Neural cell (in vitro differentiated cells): ENCODE data around the gene GJA5. TPM values are rescaled to one million over a fixed set of nuclear protein-coding genes. Genes with fewer than 3 reads are reported as not detected.

ENCODE experiments used
- H2AFZ ChIP-seq: fragments of 200-600, 300-800 bp; sonication (generic), shearing (Covaris generic); 2 replicates; pipeline ENCODE4 v1.6.0; 2014; ENCODE audit warnings: low read depth, mild to moderate bottlenecking, antibody characterized with exemption, low read length, moderate library complexity
- H3F3A ChIP-seq: fragments of 200-600 bp; shearing (Covaris generic); 2 replicates; pipeline ENCODE4 v1.6.1; 2016; ENCODE audit warnings: mild to moderate bottlenecking, moderate library complexity, mixed read lengths, antibody characterized with exemption, low read length; ENCODE audit not compliant: insufficient read depth, poor library complexity, severe bottlenecking
- H3K27ac ChIP-seq: fragments of 200-600, 300-800 bp; sonication (generic), shearing (Covaris generic); 2 replicates; pipeline ENCODE4 v1.5.1; 2014; ENCODE audit warnings: mild to moderate bottlenecking, low read length, moderate library complexity
- H3K27me3 ChIP-seq: fragments of 300-800, 200-600 bp; sonication (generic), shearing (Covaris generic); 2 replicates; pipeline ENCODE4 v1.6.0; 2014; ENCODE audit warnings: mild to moderate bottlenecking, low read depth, low read length, moderate library complexity; ENCODE audit not compliant: insufficient read depth
- H3K36me3 ChIP-seq: fragments of 300-800, 200-600 bp; sonication (generic), shearing (Covaris generic); 2 replicates; pipeline ENCODE4 v1.5.1; 2014; ENCODE audit warnings: mild to moderate bottlenecking, antibody characterized with exemption, low read length, moderate library complexity; ENCODE audit not compliant: insufficient read depth
- H3K4me2 ChIP-seq: fragments of 300-800, 200-600 bp; sonication (generic), shearing (Covaris generic); 2 replicates; pipeline ENCODE4 v1.6.0; 2014; ENCODE audit warnings: mild to moderate bottlenecking, low read length
- H3K4me3 ChIP-seq: fragments of 300-800, 200-600 bp; sonication (generic), shearing (Covaris generic); 2 replicates; pipeline ENCODE4 v1.5.1; 2014; ENCODE audit warnings: mild to moderate bottlenecking, low read length, moderate library complexity
- H3K79me2 ChIP-seq: fragments of 200-600 bp; shearing (Covaris generic); replicated peaks from 2 replicates; pipeline ENCODE4 v1.6.0; 2014; ENCODE audit warnings: mild to moderate bottlenecking, low read length, moderate library complexity; ENCODE audit not compliant: insufficient read depth
- H3K9ac ChIP-seq: fragments of 300-800, 200-600 bp; sonication (generic), shearing (Covaris generic); 2 replicates; pipeline ENCODE4 v1.6.1; 2016; ENCODE audit warnings: mild to moderate bottlenecking, low read length, mixed read lengths
- H3K9me2 ChIP-seq: fragments of 200-600 bp; shearing (Covaris generic); 2 replicates; pipeline ENCODE4 v1.6.1; 2016; ENCODE audit warnings: mild to moderate bottlenecking, low read length, mixed read lengths; ENCODE audit not compliant: insufficient read depth
- H3K9me3 ChIP-seq: fragments of 200-600, 300-800 bp; sonication (generic), shearing (Covaris generic); 2 replicates; pipeline ENCODE4 v1.6.1; 2016; ENCODE audit warnings: mild to moderate bottlenecking, mixed run types, low read length, moderate library complexity, mixed read lengths
- H4K20me1 ChIP-seq: fragments of 200-600 bp; shearing (Covaris generic); 2 replicates; pipeline ENCODE4 v1.6.1; 2016; ENCODE audit warnings: mild to moderate bottlenecking, mixed run types; ENCODE audit not compliant: insufficient read depth
- EP300 ChIP-seq: fragments of 450-650 bp; conservative IDR thresholded peaks from 2 replicates; pipeline ENCODE4 v1.6.1; 2014; ENCODE audit warnings: antibody characterized with exemption, mild to moderate bottlenecking, moderate library complexity; ENCODE audit not compliant: poor library complexity, severe bottlenecking
- EZH2 ChIP-seq: fragments of 200-600, 300-800 bp; shearing (Covaris generic), sonication (generic); IDR thresholded peaks from 2 replicates; pipeline ENCODE4 v1.6.1; 2014; ENCODE audit warnings: antibody characterized with exemption, low read length, borderline replicate concordance, mild to moderate bottlenecking; ENCODE audit not compliant: insufficient read depth, poor library complexity, severe bottlenecking
- MXI1 ChIP-seq: fragments of 450-650 bp; conservative IDR thresholded peaks from 2 replicates; pipeline ENCODE4 v1.6.1; 2014; ENCODE audit warnings: antibody characterized with exemption, mild to moderate bottlenecking; ENCODE audit not compliant: poor library complexity, severe bottlenecking
- POLR2AphosphoS5 ChIP-seq: IDR thresholded peaks from 2 replicates; pipeline ENCODE4 v1.6.1; 2012
- RAD21 ChIP-seq: fragments of 450-650 bp; conservative IDR thresholded peaks from 2 replicates; pipeline ENCODE4 v1.6.1; 2014; ENCODE audit warnings: antibody characterized with exemption, mild to moderate bottlenecking, moderate library complexity
- SMC3 ChIP-seq: fragments of 450-650 bp; conservative IDR thresholded peaks from 2 replicates; pipeline ENCODE4 v1.6.1; 2014; ENCODE audit warnings: antibody characterized with exemption, mild to moderate bottlenecking, moderate library complexity; ENCODE audit not compliant: poor library complexity
- TAF1 ChIP-seq: IDR thresholded peaks from 2 replicates; pipeline ENCODE4 v1.6.1; 2012; ENCODE audit warnings: low read depth
- polyA plus RNA-seq: library from polyadenylated mRNA; depleted of rRNA; stranded (reverse); fragments of >200 nt; gene quantifications from 2 replicates; pipeline ENCODE4 v1.2.3, GENCODE V29; 2014
- TF ChIP-seq, protein P1 (sequence below): IDR thresholded peaks from 2 replicates; pipeline ENCODE4 v1.6.1; 2012; ENCODE audit warnings: borderline replicate concordance
- TF ChIP-seq, protein P2 (sequence below): fragments of 450-650 bp; IDR thresholded peaks from 2 replicates; pipeline ENCODE4 v1.5.1; 2014; ENCODE audit warnings: antibody characterized with exemption, mild to moderate bottlenecking, moderate library complexity; ENCODE audit not compliant: poor library complexity, severe bottlenecking

GJA5 gene
- polyA plus RNA-seq, 1 donor from 2014 or later: not detected

DNA sequence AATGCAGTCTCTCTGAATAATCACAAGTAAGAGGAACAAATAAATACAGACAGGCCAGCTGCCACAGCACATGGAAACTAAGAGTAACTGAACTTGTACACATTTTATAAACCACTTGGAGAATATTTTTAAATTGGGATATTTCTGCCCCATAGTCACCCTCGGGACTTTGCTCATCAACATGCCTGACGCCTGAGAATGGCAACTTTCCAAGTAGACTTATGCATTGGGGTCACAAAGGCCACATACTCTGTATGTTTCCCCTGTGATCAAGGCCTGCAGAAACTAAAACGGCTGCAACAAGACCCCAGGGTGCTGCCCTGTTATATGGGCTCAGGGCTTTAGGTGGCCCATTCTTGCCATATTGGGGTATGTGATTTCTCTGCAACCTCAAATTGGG is 38.3 kb upstream of the GJA5 start:
- Histone ChIP-seq H3K9ac (no peak overlapping the region), H3F3A (no peaks in the 10 kb centered on the region), H2AFZ (no peak overlapping the region), H3K9me3 (no peaks in the 10 kb centered on the region), H3K9me2 (no peaks in the 10 kb centered on the region), H3K36me3 (no peaks in the 10 kb centered on the region), H3K4me3 (no peak overlapping the region), H3K27me3 (no peaks in the 10 kb centered on the region), H4K20me1 (no peaks in the 10 kb centered on the region), H3K79me2 (no peaks in the 10 kb centered on the region), H3K4me2 (no peak overlapping the region), H3K27ac (no peak overlapping the region)
- TF ChIP-seq EP300 (no peak), SMC3 (no peak), MXI1 (no peak), POLR2AphosphoS5 (no peak), RAD21 (no peak), TAF1 (no peak), EZH2 (no peak)
- TF ChIP-seq, protein P1, sequence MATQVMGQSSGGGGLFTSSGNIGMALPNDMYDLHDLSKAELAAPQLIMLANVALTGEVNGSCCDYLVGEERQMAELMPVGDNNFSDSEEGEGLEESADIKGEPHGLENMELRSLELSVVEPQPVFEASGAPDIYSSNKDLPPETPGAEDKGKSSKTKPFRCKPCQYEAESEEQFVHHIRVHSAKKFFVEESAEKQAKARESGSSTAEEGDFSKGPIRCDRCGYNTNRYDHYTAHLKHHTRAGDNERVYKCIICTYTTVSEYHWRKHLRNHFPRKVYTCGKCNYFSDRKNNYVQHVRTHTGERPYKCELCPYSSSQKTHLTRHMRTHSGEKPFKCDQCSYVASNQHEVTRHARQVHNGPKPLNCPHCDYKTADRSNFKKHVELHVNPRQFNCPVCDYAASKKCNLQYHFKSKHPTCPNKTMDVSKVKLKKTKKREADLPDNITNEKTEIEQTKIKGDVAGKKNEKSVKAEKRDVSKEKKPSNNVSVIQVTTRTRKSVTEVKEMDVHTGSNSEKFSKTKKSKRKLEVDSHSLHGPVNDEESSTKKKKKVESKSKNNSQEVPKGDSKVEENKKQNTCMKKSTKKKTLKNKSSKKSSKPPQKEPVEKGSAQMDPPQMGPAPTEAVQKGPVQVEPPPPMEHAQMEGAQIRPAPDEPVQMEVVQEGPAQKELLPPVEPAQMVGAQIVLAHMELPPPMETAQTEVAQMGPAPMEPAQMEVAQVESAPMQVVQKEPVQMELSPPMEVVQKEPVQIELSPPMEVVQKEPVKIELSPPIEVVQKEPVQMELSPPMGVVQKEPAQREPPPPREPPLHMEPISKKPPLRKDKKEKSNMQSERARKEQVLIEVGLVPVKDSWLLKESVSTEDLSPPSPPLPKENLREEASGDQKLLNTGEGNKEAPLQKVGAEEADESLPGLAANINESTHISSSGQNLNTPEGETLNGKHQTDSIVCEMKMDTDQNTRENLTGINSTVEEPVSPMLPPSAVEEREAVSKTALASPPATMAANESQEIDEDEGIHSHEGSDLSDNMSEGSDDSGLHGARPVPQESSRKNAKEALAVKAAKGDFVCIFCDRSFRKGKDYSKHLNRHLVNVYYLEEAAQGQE: no peak
- TF ChIP-seq, protein P2, sequence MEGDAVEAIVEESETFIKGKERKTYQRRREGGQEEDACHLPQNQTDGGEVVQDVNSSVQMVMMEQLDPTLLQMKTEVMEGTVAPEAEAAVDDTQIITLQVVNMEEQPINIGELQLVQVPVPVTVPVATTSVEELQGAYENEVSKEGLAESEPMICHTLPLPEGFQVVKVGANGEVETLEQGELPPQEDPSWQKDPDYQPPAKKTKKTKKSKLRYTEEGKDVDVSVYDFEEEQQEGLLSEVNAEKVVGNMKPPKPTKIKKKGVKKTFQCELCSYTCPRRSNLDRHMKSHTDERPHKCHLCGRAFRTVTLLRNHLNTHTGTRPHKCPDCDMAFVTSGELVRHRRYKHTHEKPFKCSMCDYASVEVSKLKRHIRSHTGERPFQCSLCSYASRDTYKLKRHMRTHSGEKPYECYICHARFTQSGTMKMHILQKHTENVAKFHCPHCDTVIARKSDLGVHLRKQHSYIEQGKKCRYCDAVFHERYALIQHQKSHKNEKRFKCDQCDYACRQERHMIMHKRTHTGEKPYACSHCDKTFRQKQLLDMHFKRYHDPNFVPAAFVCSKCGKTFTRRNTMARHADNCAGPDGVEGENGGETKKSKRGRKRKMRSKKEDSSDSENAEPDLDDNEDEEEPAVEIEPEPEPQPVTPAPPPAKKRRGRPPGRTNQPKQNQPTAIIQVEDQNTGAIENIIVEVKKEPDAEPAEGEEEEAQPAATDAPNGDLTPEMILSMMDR: no peak

DNA sequence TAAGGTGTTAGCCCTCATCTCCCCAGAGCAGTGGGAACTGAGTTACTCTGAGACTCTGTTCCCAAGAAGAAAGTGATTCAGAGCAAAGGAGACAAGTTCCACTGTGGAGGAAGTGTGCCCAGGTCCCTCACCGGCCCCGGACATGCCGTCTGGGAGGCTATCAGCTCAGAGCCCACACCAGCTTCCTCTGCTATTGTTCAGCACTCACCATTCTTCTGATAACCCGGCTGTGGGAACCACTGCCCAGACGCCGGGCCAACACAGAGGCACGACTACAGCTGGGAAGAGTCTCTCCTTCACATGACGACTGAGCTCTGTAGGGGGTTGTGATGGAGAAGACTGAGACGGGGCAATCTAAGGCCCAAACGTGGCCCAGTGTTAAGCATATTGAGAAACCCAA is 34.2 kb upstream of the GJA5 start:
- Histone ChIP-seq H3K9me3 (no peaks in the 10 kb centered on the region), H3K36me3 (no peaks in the 10 kb centered on the region), H3K27me3 (no peaks in the 10 kb centered on the region), H3F3A (no peaks in the 10 kb centered on the region), H3K4me3 (no peak overlapping the region), H3K27ac (no peak overlapping the region), H3K4me2 (no peak overlapping the region), H3K9me2 (no peaks in the 10 kb centered on the region), H3K79me2 (no peaks in the 10 kb centered on the region), H4K20me1 (no peaks in the 10 kb centered on the region), H2AFZ (no peak overlapping the region), H3K9ac (no peak overlapping the region)
- TF ChIP-seq TAF1: no peak
- TF ChIP-seq, protein P2: no peak
- TF ChIP-seq, protein P1: no peak
- no peak for TF ChIP-seq POLR2AphosphoS5
- no peak for TF ChIP-seq EP300
- TF ChIP-seq MXI1: no peak
- no peak for TF ChIP-seq EZH2
